Measurements from ENCODE around the gene SPON1.
A peak's percentile ranks its signal among the peaks of the same experiment; 100 is the strongest.

The SPON1 gene

GRCh38 chr11:14101388-14101787 is 138.9 kb downstream of the SPON1 start:
- Histone ChIP-seq H2AK5ac (ENCODE audit: low read depth, low read length) (no peak overlapping the region), H3K36me3 (replicated peaks in 1 of 2; ENCODE audit: control insufficient read depth in 2 of 2, insufficient read depth in 2 of 2, low read length in 2 of 2) (peaks cover 0 to 2% of the 10 kb centered on the region in 2 donors), H3K4ac (ENCODE audit: low read length) (no peak overlapping the region), H3K27me3 (ENCODE audit: control insufficient read depth in 3 of 3, insufficient read depth in 3 of 3, low read depth in 1 of 3, low read length in 3 of 3) (no peaks in the 10 kb centered on the region), H3K9me3 (replicated peaks in 1 of 2; ENCODE audit: control insufficient read depth in 2 of 2, insufficient read depth in 1 of 2, low read depth in 1 of 2, low read length in 2 of 2) (peaks cover 0 to 2% of the 10 kb centered on the region in 2 donors), H2BK5ac (ENCODE audit: low read length) (no peak overlapping the region), H3K14ac (ENCODE audit: low read length) (no peak overlapping the region), H3K79me1 (ENCODE audit: low read depth, low read length) (no peaks in the 10 kb centered on the region), H2BK120ac (ENCODE audit: low read depth, low read length) (no peak overlapping the region), H2AFZ (ENCODE audit: low read length) (no peak overlapping the region), H2BK12ac (ENCODE audit: low read length) (no peak overlapping the region), H3K4me2 (ENCODE audit: insufficient read depth, low read length, poor library complexity, severe bottlenecking) (no peak overlapping the region), H3K23ac (ENCODE audit: low read depth, low read length, poor library complexity) (no peak overlapping the region), H3K27ac (replicated peaks; ENCODE audit: low read length) (no peak overlapping the region), H3K4me3 (ENCODE audit: low read length in 2 of 2) (no peak overlapping the region), H2BK15ac (ENCODE audit: low read length) (no peak overlapping the region), H3K4me1 (ENCODE audit: control insufficient read depth in 2 of 2, insufficient read depth in 1 of 2, low read depth in 1 of 2, low read length in 2 of 2) (no peaks in the 10 kb centered on the region), H3K18ac (ENCODE audit: low read length) (no peak overlapping the region), H4K91ac (ENCODE audit: low read depth, low read length, poor library complexity) (no peak overlapping the region), H4K8ac (ENCODE audit: low read depth, low read length) (no peak overlapping the region), H3K9ac (ENCODE audit: low read depth, low read length, poor library complexity) (no peak overlapping the region)
- no peak for DNase-seq (ENCODE audit: low spot score)

DNA sequence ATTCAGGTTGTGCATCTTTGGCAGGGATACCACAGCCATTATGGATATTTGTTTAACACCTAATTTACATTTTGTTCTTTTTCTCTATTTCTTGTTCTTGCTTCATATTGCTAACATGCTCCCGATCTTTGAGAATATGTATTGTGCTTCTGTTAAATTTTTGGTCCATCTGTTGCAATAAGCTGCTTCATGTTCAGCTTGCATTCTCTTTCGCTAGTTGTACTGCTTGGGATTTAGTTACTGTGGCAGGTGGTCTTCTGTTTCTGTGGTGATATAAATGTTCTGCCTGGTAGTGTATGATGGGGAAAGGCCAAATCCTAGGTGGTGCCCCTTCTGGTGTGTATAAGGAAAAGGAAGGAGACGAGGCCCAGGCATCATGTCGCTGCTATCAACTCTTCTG is 140.2 kb downstream of the SPON1 start:
- WGBS, 2 donors (ENCODE audit: extremely low coverage in 2 of 2, insufficient read length in 2 of 2, insufficient replicate concordance in 1 of 2) = no CpG with 5 or more reads among the region's 4 CpGs
- peaks cover 0 to 2% of the 10 kb centered on the region in 2 donors for H3K9me3 ChIP-seq (replicated peaks in 1 of 2; ENCODE audit: control insufficient read depth in 2 of 2, insufficient read depth in 1 of 2, low read depth in 1 of 2, low read length in 2 of 2)

DNA sequence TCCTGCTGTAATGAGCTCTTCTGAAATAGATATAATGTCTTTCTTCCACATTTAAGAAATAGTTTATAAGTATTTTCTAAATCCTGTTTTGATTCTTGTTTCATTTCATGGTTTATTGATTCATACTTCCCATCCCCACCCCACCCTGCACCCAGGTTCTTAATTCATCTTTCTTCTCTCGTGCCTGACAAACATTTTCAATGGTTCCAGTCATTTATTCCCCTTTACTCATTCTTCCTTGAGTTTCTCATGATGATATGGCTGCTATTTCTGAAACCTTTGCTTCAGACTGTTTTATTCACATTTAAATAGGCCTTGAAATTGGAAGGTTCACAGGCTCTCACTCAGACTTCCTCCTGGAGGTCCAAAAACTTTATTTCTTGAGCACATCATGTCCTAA is 142.9 kb downstream of the SPON1 start:
- Histone ChIP-seq H2AFZ (ENCODE audit: low read length) (no peak overlapping the region), H2BK12ac (ENCODE audit: low read length) (no peak overlapping the region), H3K4me3 (ENCODE audit: low read length in 2 of 2) (no peak overlapping the region), H3K27me3 (ENCODE audit: control insufficient read depth in 3 of 3, insufficient read depth in 3 of 3, low read depth in 1 of 3, low read length in 3 of 3) (no peaks in the 10 kb centered on the region), H4K91ac (ENCODE audit: low read depth, low read length, poor library complexity) (no peak overlapping the region), H3K4me1 (ENCODE audit: control insufficient read depth in 2 of 2, insufficient read depth in 1 of 2, low read depth in 1 of 2, low read length in 2 of 2) (peaks cover 3 to 5% of the 10 kb centered on the region in 2 donors), H3K18ac (ENCODE audit: low read length) (no peak overlapping the region), H2AK5ac (ENCODE audit: low read depth, low read length) (no peak overlapping the region), H3K9ac (ENCODE audit: low read depth, low read length, poor library complexity) (no peak overlapping the region), H3K4ac (ENCODE audit: low read length) (no peak overlapping the region), H2BK5ac (ENCODE audit: low read length) (no peak overlapping the region), H3K14ac (ENCODE audit: low read length) (no peak overlapping the region), H3K9me3 (replicated peaks in 1 of 2; ENCODE audit: control insufficient read depth in 2 of 2, insufficient read depth in 1 of 2, low read depth in 1 of 2, low read length in 2 of 2) (no peaks in the 10 kb centered on the region), H2BK15ac (ENCODE audit: low read length) (no peak overlapping the region), H2BK120ac (ENCODE audit: low read depth, low read length) (no peak overlapping the region), H3K27ac (replicated peaks; ENCODE audit: low read length) (no peak overlapping the region), H3K23ac (ENCODE audit: low read depth, low read length, poor library complexity) (no peak overlapping the region), H3K79me1 (ENCODE audit: low read depth, low read length) (no peaks in the 10 kb centered on the region), H3K36me3 (replicated peaks in 1 of 2; ENCODE audit: control insufficient read depth in 2 of 2, insufficient read depth in 2 of 2, low read length in 2 of 2) (no peaks in the 10 kb centered on the region), H4K8ac (ENCODE audit: low read depth, low read length) (no peak overlapping the region), H3K4me2 (ENCODE audit: insufficient read depth, low read length, poor library complexity, severe bottlenecking) (no peak overlapping the region)
- no CpG with 5 or more reads among the region's 1 CpG for WGBS, 2 donors (ENCODE audit: extremely low coverage in 2 of 2, insufficient read length in 2 of 2, insufficient replicate concordance in 1 of 2)
- no peak for DNase-seq (ENCODE audit: low spot score)

More for the DNA sequence above, 140.2 kb downstream of the SPON1 start:
- no peak overlapping the region for H3K4me3 ChIP-seq (ENCODE audit: low read length in 2 of 2)
- no peak overlapping the region for H3K18ac ChIP-seq (ENCODE audit: low read length)
- H3K36me3 ChIP-seq (replicated peaks in 1 of 2; ENCODE audit: control insufficient read depth in 2 of 2, insufficient read depth in 2 of 2, low read length in 2 of 2) = peaks cover 0 to 2% of the 10 kb centered on the region in 2 donors
- H3K14ac ChIP-seq (ENCODE audit: low read length) = no peak overlapping the region
- H2BK15ac ChIP-seq (ENCODE audit: low read length) = no peak overlapping the region
- no peak overlapping the region for H2BK120ac ChIP-seq (ENCODE audit: low read depth, low read length)
- no peak overlapping the region for H2BK12ac ChIP-seq (ENCODE audit: low read length)
- no peak overlapping the region for H4K91ac ChIP-seq (ENCODE audit: low read depth, low read length, poor library complexity)
- H3K79me1 ChIP-seq (ENCODE audit: low read depth, low read length) = no peaks in the 10 kb centered on the region
- peaks cover 3 to 5% of the 10 kb centered on the region in 2 donors for H3K4me1 ChIP-seq (ENCODE audit: control insufficient read depth in 2 of 2, insufficient read depth in 1 of 2, low read depth in 1 of 2, low read length in 2 of 2)
- H2AK5ac ChIP-seq (ENCODE audit: low read depth, low read length) = no peak overlapping the region
- H3K27ac ChIP-seq (replicated peaks; ENCODE audit: low read length) = no peak overlapping the region
- no peak overlapping the region for H3K23ac ChIP-seq (ENCODE audit: low read depth, low read length, poor library complexity)
- no peak overlapping the region for H3K4me2 ChIP-seq (ENCODE audit: insufficient read depth, low read length, poor library complexity, severe bottlenecking)
- H4K8ac ChIP-seq (ENCODE audit: low read depth, low read length) = no peak overlapping the region
- no peaks in the 10 kb centered on the region for H3K27me3 ChIP-seq (ENCODE audit: control insufficient read depth in 3 of 3, insufficient read depth in 3 of 3, low read depth in 1 of 3, low read length in 3 of 3)
- H2BK5ac ChIP-seq (ENCODE audit: low read length) = no peak overlapping the region
- no peak overlapping the region for H3K9ac ChIP-seq (ENCODE audit: low read depth, low read length, poor library complexity)
- no peak overlapping the region for H2AFZ ChIP-seq (ENCODE audit: low read length)
- H3K4ac ChIP-seq (ENCODE audit: low read length) = no peak overlapping the region
- DNase-seq (ENCODE audit: low spot score) = no peak

DNA sequence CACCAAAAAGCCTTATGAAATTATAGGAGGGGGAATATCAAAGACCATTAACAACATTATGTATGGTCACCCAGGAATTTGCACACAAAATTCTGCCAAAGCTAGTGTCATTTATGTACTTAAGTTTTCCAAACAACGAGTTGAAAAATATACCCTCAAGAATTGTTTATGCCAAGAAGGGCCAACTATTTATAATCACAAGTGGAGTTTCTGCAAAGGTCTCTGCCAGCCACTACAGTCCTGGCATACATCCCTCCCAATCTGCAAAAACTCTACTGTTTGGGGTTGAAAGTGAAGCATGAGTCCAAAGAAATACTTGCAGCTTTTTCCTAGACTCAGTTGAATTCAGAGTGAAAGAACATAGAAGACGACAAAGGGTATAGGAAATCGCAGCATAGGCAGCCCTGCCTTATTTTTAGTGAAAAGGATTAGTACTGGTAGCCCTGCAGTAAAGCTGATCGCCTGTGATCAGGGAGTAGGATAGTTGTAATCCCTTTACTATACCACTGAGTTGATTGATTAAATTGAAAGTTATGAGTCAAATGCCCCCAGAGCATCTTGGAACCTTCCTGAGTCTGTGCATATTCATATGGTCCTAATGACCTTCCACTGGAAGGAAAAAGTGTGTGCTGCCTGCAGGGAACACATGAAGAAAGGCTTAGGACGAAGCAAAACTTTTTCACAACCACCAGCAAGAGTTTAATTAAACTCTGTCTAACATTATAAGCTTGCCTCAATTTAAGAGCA is 144.0 kb downstream of the SPON1 start:
- Histone ChIP-seq H3K27me3 (ENCODE audit: control insufficient read depth in 3 of 3, insufficient read depth in 3 of 3, low read depth in 1 of 3, low read length in 3 of 3) (no peaks in the 10 kb centered on the region), H4K91ac (ENCODE audit: low read depth, low read length, poor library complexity) (no peak overlapping the region), H2BK15ac (ENCODE audit: low read length) (no peak overlapping the region), H2BK12ac (ENCODE audit: low read length) (no peak overlapping the region), H3K23ac (ENCODE audit: low read depth, low read length, poor library complexity) (no peak overlapping the region), H4K8ac (ENCODE audit: low read depth, low read length) (no peak overlapping the region), H3K9ac (ENCODE audit: low read depth, low read length, poor library complexity) (no peak overlapping the region), H2BK120ac (ENCODE audit: low read depth, low read length) (no peak overlapping the region), H3K4me2 (ENCODE audit: insufficient read depth, low read length, poor library complexity, severe bottlenecking) (no peak overlapping the region), H3K36me3 (replicated peaks in 1 of 2; ENCODE audit: control insufficient read depth in 2 of 2, insufficient read depth in 2 of 2, low read length in 2 of 2) (no peaks in the 10 kb centered on the region), H3K4me1 (ENCODE audit: control insufficient read depth in 2 of 2, insufficient read depth in 1 of 2, low read depth in 1 of 2, low read length in 2 of 2) (peaks cover 3 to 5% of the 10 kb centered on the region in 2 donors), H2AK5ac (ENCODE audit: low read depth, low read length) (no peak overlapping the region), H3K18ac (ENCODE audit: low read length) (no peak overlapping the region), H3K14ac (ENCODE audit: low read length) (no peak overlapping the region), H3K4ac (ENCODE audit: low read length) (no peak overlapping the region), H2BK5ac (ENCODE audit: low read length) (no peak overlapping the region), H3K4me3 (ENCODE audit: low read length in 2 of 2) (no peak overlapping the region), H3K9me3 (replicated peaks in 1 of 2; ENCODE audit: control insufficient read depth in 2 of 2, insufficient read depth in 1 of 2, low read depth in 1 of 2, low read length in 2 of 2) (no peaks in the 10 kb centered on the region), H2AFZ (ENCODE audit: low read length) (peak overlapping the region; percentile 29), H3K79me1 (ENCODE audit: low read depth, low read length) (no peaks in the 10 kb centered on the region), H3K27ac (replicated peaks; ENCODE audit: low read length) (no peak overlapping the region)
- no CpG with 5 or more reads among the region's 5 CpGs for WGBS, 2 donors (ENCODE audit: extremely low coverage in 2 of 2, insufficient read length in 2 of 2, insufficient replicate concordance in 1 of 2)
- DNase-seq (ENCODE audit: low spot score) = no peak

Measured in neuronal stem cell (in vitro differentiated cells).